Neural progenitor cell (in vitro differentiated cells): ENCODE measurements around the gene ZNF133.

Experiments used
- CTCF ChIP-seq: fragments of 200-600 bp; sonication (generic); IDR thresholded peaks from 2 replicates; pipeline ENCODE4 v1.5.1; 2017; ENCODE audit warnings: antibody characterized with exemption, mild to moderate bottlenecking
- EZH2 ChIP-seq: fragments of 200-600 bp; sonication (generic); IDR thresholded peaks from 2 replicates; pipeline ENCODE4 v1.6.1; 2017; ENCODE audit warnings: antibody characterized with exemption, mild to moderate bottlenecking, moderate library complexity

GRCh38 chr20:18265441-18265840 is 22.9 kb upstream of the ZNF133 start:
- TF ChIP-seq CTCF: no peak
- TF ChIP-seq EZH2: no peak
